NT2/D1 (cell line): Measurements from ENCODE around the gene AMPH.

Experiments
- DNase-seq: peaks from one replicate; pipeline ENCODE4 v3.0.0-alpha.2; 2011; ENCODE audit warnings: low read depth, low spot score
- H3K27me3 ChIP-seq: 2 replicates; pipeline ENCODE4 v1.6.0; 2011; ENCODE audit warnings: mild to moderate bottlenecking; ENCODE audit not compliant: insufficient read length, insufficient read depth
- H3K36me3 ChIP-seq: 2 replicates; pipeline ENCODE4 v1.6.1; 2011; ENCODE audit warnings: mild to moderate bottlenecking, low read length, mixed read lengths; ENCODE audit not compliant: insufficient read depth, insufficient read length
- H3K4me1 ChIP-seq: 2 replicates; pipeline ENCODE4 v1.5.1; 2011; ENCODE audit not compliant: insufficient read depth, insufficient read length
- H3K4me3 ChIP-seq: 2 replicates; pipeline ENCODE4 v1.5.1; 2011; ENCODE audit warnings: low read depth; ENCODE audit not compliant: insufficient read length
- H3K9ac ChIP-seq: 2 replicates; pipeline ENCODE4 v1.6.0; 2011; ENCODE audit warnings: low read depth; ENCODE audit not compliant: insufficient read length
- H3K9me3 ChIP-seq: 2 replicates; pipeline ENCODE4 v1.5.1; 2011; ENCODE audit warnings: mild to moderate bottlenecking, low read length; ENCODE audit not compliant: insufficient read depth
- SUZ12 ChIP-seq: IDR thresholded peaks from 2 replicates; pipeline ENCODE4 v1.6.1; 2011; ENCODE audit not compliant: insufficient read length, insufficient read depth; ENCODE audit errors: extremely low read depth
- YY1 ChIP-seq: IDR thresholded peaks from 2 replicates; pipeline ENCODE4 v1.6.1; 2011; ENCODE audit not compliant: insufficient read length, insufficient read depth
- ZNF274 ChIP-seq: IDR thresholded peaks from 2 replicates; pipeline ENCODE4 v1.6.1; 2011; ENCODE audit warnings: mild to moderate bottlenecking, low read depth, low read length

Gene AMPH

GRCh38 chr7:38512291-38512690, 118.9 kb downstream of the AMPH start:
- H3K4me3 ChIP-seq = no peak overlapping the region
- no peak for DNase-seq
- no peaks in the 10 kb centered on the region for H3K4me1 ChIP-seq
- no peak overlapping the region for H3K9ac ChIP-seq
- no peaks in the 10 kb centered on the region for H3K36me3 ChIP-seq
- TF ChIP-seq SUZ12 (no peak), ZNF274 (no peak), YY1 (no peak)
- no peaks in the 10 kb centered on the region for H3K27me3 ChIP-seq
- peaks cover 11% of the 10 kb centered on the region for H3K9me3 ChIP-seq

GRCh38 chr7:38507384-38507783, 123.8 kb downstream of the AMPH start:
- Histone ChIP-seq H3K27me3 (no peaks in the 10 kb centered on the region), H3K36me3 (no peaks in the 10 kb centered on the region), H3K4me1 (no peaks in the 10 kb centered on the region), H3K4me3 (no peak overlapping the region), H3K9me3 (no peaks in the 10 kb centered on the region), H3K9ac (no peak overlapping the region)
- no peak for DNase-seq
- TF ChIP-seq SUZ12 (no peak), YY1 (no peak), ZNF274 (no peak)

GRCh38 chr7:38506756-38507155, 124.4 kb downstream of the AMPH start:
- no peaks in the 10 kb centered on the region for H3K4me1 ChIP-seq
- no peak overlapping the region for H3K9ac ChIP-seq
- TF ChIP-seq SUZ12 = no peak
- TF ChIP-seq ZNF274 = no peak
- TF ChIP-seq YY1 = no peak
- no peak overlapping the region for H3K4me3 ChIP-seq
- H3K36me3 ChIP-seq = no peaks in the 10 kb centered on the region
- no peaks in the 10 kb centered on the region for H3K27me3 ChIP-seq
- H3K9me3 ChIP-seq = no peaks in the 10 kb centered on the region
- DNase-seq = no peak

- H3K36me3 ChIP-seq = no peaks in the 10 kb centered on the region
- no peak for TF ChIP-seq SUZ12
- TF ChIP-seq ZNF274 = no peak
- no peak for TF ChIP-seq YY1
- no peak overlapping the region for H3K4me3 ChIP-seq
- H3K9me3 ChIP-seq = no peaks in the 10 kb centered on the region
- H3K4me1 ChIP-seq = no peaks in the 10 kb centered on the region
- no peak for DNase-seq
- H3K9ac ChIP-seq = no peak overlapping the region
- no peaks in the 10 kb centered on the region for H3K27me3 ChIP-seq
These were observed 125.2 kb downstream of the AMPH start for GRCh38 chr7:38506004-38506403.

GRCh38 chr7:38504684-38505083, 126.5 kb downstream of the AMPH start:
- DNase-seq = no peak
- Histone ChIP-seq H3K27me3 (no peaks in the 10 kb centered on the region), H3K9ac (no peak overlapping the region), H3K4me3 (no peak overlapping the region), H3K9me3 (no peaks in the 10 kb centered on the region), H3K4me1 (no peaks in the 10 kb centered on the region), H3K36me3 (no peaks in the 10 kb centered on the region)
- no peak for TF ChIP-seq SUZ12
- TF ChIP-seq ZNF274 = no peak
- no peak for TF ChIP-seq YY1

- Histone ChIP-seq H3K9me3 (no peaks in the 10 kb centered on the region), H3K9ac (no peak overlapping the region), H3K27me3 (no peaks in the 10 kb centered on the region), H3K4me3 (no peak overlapping the region), H3K36me3 (no peaks in the 10 kb centered on the region), H3K4me1 (no peaks in the 10 kb centered on the region)
- DNase-seq = no peak
- TF ChIP-seq YY1 = no peak
- TF ChIP-seq SUZ12 = no peak
- TF ChIP-seq ZNF274 = no peak
These were observed 128.3 kb downstream of the AMPH start for GRCh38 chr7:38502848-38503247.

- Histone ChIP-seq H3K36me3 (no peaks in the 10 kb centered on the region), H3K4me3 (no peak overlapping the region), H3K9me3 (no peaks in the 10 kb centered on the region), H3K9ac (no peak overlapping the region), H3K4me1 (no peaks in the 10 kb centered on the region), H3K27me3 (no peaks in the 10 kb centered on the region)
- TF ChIP-seq ZNF274 (no peak), SUZ12 (no peak), YY1 (no peak)
- no peak for DNase-seq
These were observed 128.9 kb downstream of the AMPH start for GRCh38 chr7:38502289-38502688.
